AG10803 (cell line): Measurements from ENCODE around the gene CLSTN2.

ENCODE experiments used
- DNase-seq: peaks from one replicate; pipeline ENCODE4 v3.0.0; 2010; ENCODE audit warnings: low read depth
- H3K4me3 ChIP-seq: 2 replicates; pipeline ENCODE4 v1.5.1; 2011; ENCODE audit warnings: mild to moderate bottlenecking, low read length, control low read depth
- CTCF ChIP-seq: conservative IDR thresholded peaks from 2 replicates; pipeline ENCODE4 v1.5.1; 2011; ENCODE audit warnings: mild to moderate bottlenecking, low read length, control low read depth, inconsistent platforms

Gene CLSTN2

GRCh38 chr3:140571836-140572235, 636.9 kb downstream of the CLSTN2 start:
- no peak for TF ChIP-seq CTCF
- no peak for DNase-seq
- no peak overlapping the region for H3K4me3 ChIP-seq

- TF ChIP-seq CTCF, result no peak
- H3K4me3 ChIP-seq, result no peak overlapping the region
- DNase-seq, result no peak
Measured at GRCh38 chr3:140572334-140572733, 637.3 kb downstream of the CLSTN2 start.

GRCh38 chr3:140573011-140573410, 638.0 kb downstream of the CLSTN2 start:
- DNase-seq, result no peak
- no peak for TF ChIP-seq CTCF
- no peak overlapping the region for H3K4me3 ChIP-seq

GRCh38 chr3:140574375-140574774, 639.4 kb downstream of the CLSTN2 start:
- DNase-seq, result no peak
- H3K4me3 ChIP-seq, result no peak overlapping the region
- no peak for TF ChIP-seq CTCF

- no peak for TF ChIP-seq CTCF
- H3K4me3 ChIP-seq, result no peak overlapping the region
- no peak for DNase-seq
Measured at GRCh38 chr3:140576449-140576848, 641.5 kb downstream of the CLSTN2 start.

- no peak for TF ChIP-seq CTCF
- no peak for DNase-seq
- H3K4me3 ChIP-seq, result no peak overlapping the region
Measured at GRCh38 chr3:140577911-140578310, 642.9 kb downstream of the CLSTN2 start.

- DNase-seq, result no peak
- no peak for TF ChIP-seq CTCF
- H3K4me3 ChIP-seq, result no peak overlapping the region
Measured at GRCh38 chr3:140579260-140579659, 644.3 kb downstream of the CLSTN2 start.
